Smooth muscle cell (in vitro differentiated cells): ENCODE measurements around the gene E2F6. TPM values are rescaled to one million over a fixed set of nuclear protein-coding genes. Genes with fewer than 3 reads are reported as not detected.

ENCODE experiments used
- DNase-seq: peaks from one replicate; lab custom pipeline; 2025; ENCODE audit not compliant: unreplicated experiment; lab: John Stamatoyannopoulos, UW
- H2AFZ ChIP-seq: fragments of 200-600 bp; sonication (generic); 2 replicates; pipeline ENCODE4 v1.6.0; 2016; ENCODE audit warnings: antibody characterized with exemption, low read depth, mild to moderate bottlenecking
- H3F3A ChIP-seq: fragments of 200-600 bp; sonication (generic); 2 replicates; pipeline ENCODE4 v1.6.0; 2017; ENCODE audit warnings: antibody characterized with exemption, low read depth
- H3K27ac ChIP-seq: fragments of 200-600 bp; sonication (generic); 2 replicates; pipeline ENCODE4 v1.5.1; 2016; ENCODE audit warnings: low read depth, mild to moderate bottlenecking
- H3K27me3 ChIP-seq: fragments of 200-600 bp; sonication (generic); 2 replicates; pipeline ENCODE4 v1.6.1; 2016; ENCODE audit warnings: low read depth, mild to moderate bottlenecking
- H3K36me3 ChIP-seq: fragments of 200-600 bp; sonication (generic); 2 replicates; pipeline ENCODE4 v1.5.1; 2016; ENCODE audit warnings: low read depth
- H3K4me1 ChIP-seq: fragments of 200-600 bp; sonication (generic); 2 replicates; pipeline ENCODE4 v1.5.1; 2016; ENCODE audit warnings: low read depth
- H3K4me2 ChIP-seq: fragments of 200-600 bp; sonication (generic); 2 replicates; pipeline ENCODE4 v1.6.0; 2016; ENCODE audit warnings: mild to moderate bottlenecking
- H3K4me3 ChIP-seq: fragments of 200-600 bp; sonication (generic); 2 replicates; pipeline ENCODE4 v1.5.1; 2016; ENCODE audit warnings: mild to moderate bottlenecking
- H3K79me2 ChIP-seq: fragments of 200-600 bp; sonication (generic); 2 replicates; pipeline ENCODE4 v1.6.0; 2016; ENCODE audit warnings: low read depth, mild to moderate bottlenecking
- H3K9ac ChIP-seq: fragments of 200-600 bp; sonication (generic); 2 replicates; pipeline ENCODE4 v1.6.0; 2016; ENCODE audit warnings: low read depth
- H3K9me3 ChIP-seq: fragments of 200-600 bp; sonication (generic); replicated peaks from 2 replicates; pipeline ENCODE4 v1.5.1; 2016; ENCODE audit warnings: low read depth
- H4K20me1 ChIP-seq: fragments of 200-600 bp; sonication (generic); 2 replicates; pipeline ENCODE4 v1.6.0; 2016; ENCODE audit warnings: low read depth
- WGBS: methylation state at CpG from one replicate; pipeline ENCODE4 v1.1.7; 2016; ENCODE audit warnings: low lambda C conversion rate; 5-methylcytosine and 5-hydroxymethylcytosine counted together
- polyA plus RNA-seq: library from polyadenylated mRNA; unstranded; fragments of >200 nt; fragmentation: Nextera tagmentation; extraction: Ambion mirVana; gene quantifications from 2 replicates; pipeline ENCODE4 v1.2.1, GENCODE V29; 2016
- total RNA-seq: library from RNA; depleted of rRNA; stranded (reverse); fragments of >200 nt; gene quantifications from 2 replicates; pipeline ENCODE4 v1.2.3, GENCODE V29; 2014
- TF ChIP-seq, protein P1 (sequence below): fragments of 200-600 bp; sonication (generic); IDR thresholded peaks from 2 replicates; pipeline ENCODE4 v1.5.1; 2017; ENCODE audit warnings: borderline replicate concordance, mild to moderate bottlenecking, antibody characterized with exemption; ENCODE audit not compliant: insufficient read depth, poor library complexity, severe bottlenecking

The E2F6 gene
- total and polyA plus RNA-seq, 2 experiments from 2014 or later = 17.5 to 18.0 TPM

DNA sequence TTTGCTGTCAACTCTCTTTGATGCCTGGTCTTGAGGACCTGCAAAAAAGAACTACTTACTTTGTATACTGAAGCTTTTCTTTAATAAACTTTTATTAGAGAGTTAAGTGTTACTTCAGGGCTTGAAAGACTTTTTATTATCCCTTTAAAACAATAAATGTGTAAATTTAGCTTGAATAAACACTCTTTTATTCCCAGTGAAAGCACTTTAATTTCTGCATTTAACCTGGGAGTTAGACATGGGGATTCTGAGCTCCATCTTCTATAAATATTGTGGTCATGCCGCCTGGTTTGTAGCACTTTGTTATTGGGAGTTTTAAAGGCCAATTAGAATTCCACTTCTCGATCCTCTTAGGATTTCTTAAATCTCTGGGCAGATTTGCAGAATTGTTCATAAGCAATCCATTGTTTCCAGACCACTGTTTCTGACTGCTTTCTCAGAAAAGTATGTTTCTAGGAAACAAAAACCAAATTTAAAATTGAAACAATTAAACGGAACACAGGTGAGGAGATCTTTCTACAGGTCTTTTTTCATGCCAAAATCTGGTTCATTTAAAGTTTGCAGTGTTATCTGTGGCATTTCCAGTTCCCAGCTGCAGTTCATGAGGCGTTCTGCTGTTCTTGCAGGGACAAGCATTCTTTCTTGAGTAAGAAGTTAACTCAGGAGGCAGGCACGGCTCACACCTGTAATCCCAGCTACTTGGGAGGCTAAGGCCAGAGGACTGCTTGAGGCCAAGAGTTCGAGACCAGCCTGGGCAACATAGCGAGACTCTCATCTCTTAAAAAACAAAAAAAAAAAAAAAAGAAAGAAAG, 18.1 kb upstream of the E2F6 start:
- 44% methylated on average over 7 of the region's 7 CpGs for WGBS
- peak overlapping the region; percentile 64 for H3K4me3 ChIP-seq
- no peaks in the 10 kb centered on the region for H3K9me3 ChIP-seq
- H4K20me1 ChIP-seq = no peaks in the 10 kb centered on the region
- no peaks in the 10 kb centered on the region for H3K36me3 ChIP-seq
- H3F3A ChIP-seq = peaks cover 11% of the 10 kb centered on the region
- DNase-seq = no peak
- TF ChIP-seq, protein P1, sequence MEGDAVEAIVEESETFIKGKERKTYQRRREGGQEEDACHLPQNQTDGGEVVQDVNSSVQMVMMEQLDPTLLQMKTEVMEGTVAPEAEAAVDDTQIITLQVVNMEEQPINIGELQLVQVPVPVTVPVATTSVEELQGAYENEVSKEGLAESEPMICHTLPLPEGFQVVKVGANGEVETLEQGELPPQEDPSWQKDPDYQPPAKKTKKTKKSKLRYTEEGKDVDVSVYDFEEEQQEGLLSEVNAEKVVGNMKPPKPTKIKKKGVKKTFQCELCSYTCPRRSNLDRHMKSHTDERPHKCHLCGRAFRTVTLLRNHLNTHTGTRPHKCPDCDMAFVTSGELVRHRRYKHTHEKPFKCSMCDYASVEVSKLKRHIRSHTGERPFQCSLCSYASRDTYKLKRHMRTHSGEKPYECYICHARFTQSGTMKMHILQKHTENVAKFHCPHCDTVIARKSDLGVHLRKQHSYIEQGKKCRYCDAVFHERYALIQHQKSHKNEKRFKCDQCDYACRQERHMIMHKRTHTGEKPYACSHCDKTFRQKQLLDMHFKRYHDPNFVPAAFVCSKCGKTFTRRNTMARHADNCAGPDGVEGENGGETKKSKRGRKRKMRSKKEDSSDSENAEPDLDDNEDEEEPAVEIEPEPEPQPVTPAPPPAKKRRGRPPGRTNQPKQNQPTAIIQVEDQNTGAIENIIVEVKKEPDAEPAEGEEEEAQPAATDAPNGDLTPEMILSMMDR = no peak
- H3K4me2 ChIP-seq = peak overlapping the region; percentile 92
- peaks cover 22% of the 10 kb centered on the region for H3K4me1 ChIP-seq
- no peak overlapping the region for H3K9ac ChIP-seq
- H3K27me3 ChIP-seq = no peaks in the 10 kb centered on the region
- no peak overlapping the region for H3K27ac ChIP-seq
- no peak overlapping the region for H2AFZ ChIP-seq
- H3K79me2 ChIP-seq = peaks cover 10% of the 10 kb centered on the region

DNA sequence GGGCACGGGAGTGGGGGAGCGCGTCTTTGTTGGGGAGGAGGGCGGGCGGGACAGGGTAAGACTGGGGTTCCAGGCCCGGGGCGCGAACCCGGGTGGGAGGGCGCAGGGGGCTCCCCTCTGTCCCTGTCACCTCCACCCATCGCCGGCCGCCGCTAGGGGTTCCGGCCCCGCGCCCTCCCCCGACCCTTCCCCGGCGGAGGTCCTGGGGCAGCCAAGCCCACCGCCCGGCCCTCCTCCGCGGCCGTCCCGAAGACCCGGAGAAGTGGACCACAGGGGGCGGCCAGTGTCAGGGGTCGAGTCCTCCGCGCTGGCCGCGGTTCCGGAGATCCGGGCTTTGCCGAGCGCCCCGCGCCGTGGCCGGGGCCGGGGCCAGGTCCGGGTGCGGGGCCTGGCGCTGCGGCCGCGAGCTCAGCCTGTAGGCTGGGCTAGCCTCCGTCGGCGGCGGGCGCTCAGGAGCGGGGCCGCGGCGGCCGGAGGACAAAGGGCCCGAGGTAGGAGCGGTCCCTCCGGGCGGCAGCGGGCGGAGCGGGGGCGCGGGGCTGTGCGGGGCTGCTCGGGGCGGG, 16.6 kb upstream of the E2F6 start:
- H2AFZ ChIP-seq = peak overlapping the region; percentile 63
- WGBS = 2% methylated on average over 34 of the region's 70 CpGs
- H3K4me2 ChIP-seq = peak overlapping the region; percentile 92
- no peaks in the 10 kb centered on the region for H3K9me3 ChIP-seq
- no peaks in the 10 kb centered on the region for H3K36me3 ChIP-seq
- peaks cover 22% of the 10 kb centered on the region for H3K4me1 ChIP-seq
- DNase-seq = no peak
- peak overlapping the region; percentile 24 for H3K9ac ChIP-seq
- H3K4me3 ChIP-seq = peak overlapping the region; percentile 64
- H3K27ac ChIP-seq = no peak overlapping the region
- H3F3A ChIP-seq = peaks cover 11% of the 10 kb centered on the region
- no peaks in the 10 kb centered on the region for H3K27me3 ChIP-seq
- H4K20me1 ChIP-seq = no peaks in the 10 kb centered on the region
- TF ChIP-seq, protein P1 = peak; percentile 19
- peaks cover 10% of the 10 kb centered on the region for H3K79me2 ChIP-seq

DNA sequence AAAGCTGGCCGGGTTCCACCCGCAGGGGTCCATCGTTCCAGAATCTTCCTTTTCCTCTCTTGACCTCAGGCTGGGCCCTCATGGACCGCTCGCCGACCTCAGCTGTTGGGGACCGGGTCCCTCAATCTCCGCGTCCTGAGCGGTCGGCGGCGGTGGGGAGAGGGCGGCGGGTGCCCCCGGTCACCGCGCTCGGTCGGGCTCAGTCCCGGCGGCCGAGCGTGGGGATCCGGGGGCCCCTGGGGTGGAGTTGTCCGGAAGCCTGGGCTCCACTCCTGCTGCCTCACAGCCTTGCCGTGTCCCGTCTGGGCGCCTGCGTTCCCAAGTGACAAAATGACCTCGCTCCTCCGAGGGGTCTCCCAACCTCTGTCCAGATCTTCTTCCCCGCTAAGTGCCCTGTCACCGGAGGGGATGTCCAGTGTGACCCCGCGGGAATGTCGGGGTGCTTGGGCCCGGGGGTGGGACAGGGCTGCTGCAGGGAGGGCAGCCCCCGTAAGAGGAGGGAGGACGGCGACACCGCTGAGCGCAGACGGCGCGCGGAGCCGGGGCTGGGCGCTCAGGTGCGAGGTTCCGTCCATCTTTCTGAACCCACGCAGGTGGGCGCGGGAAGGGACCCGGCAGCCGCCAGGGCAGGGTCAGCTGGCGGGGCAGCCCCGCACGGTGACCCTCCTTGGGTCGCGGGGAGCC, 16.0 kb upstream of the E2F6 start:
- peaks cover 22% of the 10 kb centered on the region for H3K4me1 ChIP-seq
- no peak overlapping the region for H3K27ac ChIP-seq
- peak overlapping the region; percentile 92 for H3K4me2 ChIP-seq
- TF ChIP-seq, protein P1 = no peak
- peak overlapping the region; percentile 42 for H2AFZ ChIP-seq
- peaks cover 11% of the 10 kb centered on the region for H3F3A ChIP-seq
- H3K9ac ChIP-seq = peak overlapping the region; percentile 24
- H3K79me2 ChIP-seq = peaks cover 10% of the 10 kb centered on the region
- H3K27me3 ChIP-seq = no peaks in the 10 kb centered on the region
- no peaks in the 10 kb centered on the region for H4K20me1 ChIP-seq
- DNase-seq = no peak
- no peaks in the 10 kb centered on the region for H3K36me3 ChIP-seq
- peak overlapping the region; percentile 64 for H3K4me3 ChIP-seq
- 21% methylated on average over 45 of the region's 61 CpGs for WGBS
- H3K9me3 ChIP-seq = no peaks in the 10 kb centered on the region
